GM18868 (cell line): ENCODE measurements around the gene TSPAN5.
"Not testable (repeated sequence)": the region's sequence is repeated elsewhere in the genome, so short reads cannot be mapped to it uniquely, and the experiment has no call there.

Experiments
- ATAC-seq: cut with Tn5 transposase; IDR thresholded peaks from one replicate; pipeline ENCODE4 v1.9.1; 2021; ENCODE audit warnings: mild to moderate bottlenecking, moderate library complexity; ENCODE audit not compliant: unreplicated experiment

TSPAN5 gene

DNA sequence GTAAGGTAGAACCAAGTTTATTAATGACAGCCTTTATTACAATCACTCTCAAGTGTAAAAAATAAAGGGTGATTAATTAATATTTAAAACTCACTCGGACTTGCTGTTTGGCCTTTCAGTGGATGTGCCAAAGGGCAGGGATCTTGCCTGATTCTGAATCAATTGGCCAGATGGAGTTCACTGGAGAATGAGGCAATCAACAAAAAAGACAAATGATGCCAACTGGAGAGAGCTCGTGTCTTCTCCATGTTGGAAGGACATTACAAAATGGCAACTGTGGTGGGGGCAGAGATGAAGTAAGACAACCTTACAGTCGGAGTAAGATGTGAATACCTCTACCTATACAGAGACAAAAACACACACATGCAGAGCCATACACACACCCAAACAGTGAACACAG, 188.0 kb downstream of the TSPAN5 start:
- ATAC-seq: no peak

DNA sequence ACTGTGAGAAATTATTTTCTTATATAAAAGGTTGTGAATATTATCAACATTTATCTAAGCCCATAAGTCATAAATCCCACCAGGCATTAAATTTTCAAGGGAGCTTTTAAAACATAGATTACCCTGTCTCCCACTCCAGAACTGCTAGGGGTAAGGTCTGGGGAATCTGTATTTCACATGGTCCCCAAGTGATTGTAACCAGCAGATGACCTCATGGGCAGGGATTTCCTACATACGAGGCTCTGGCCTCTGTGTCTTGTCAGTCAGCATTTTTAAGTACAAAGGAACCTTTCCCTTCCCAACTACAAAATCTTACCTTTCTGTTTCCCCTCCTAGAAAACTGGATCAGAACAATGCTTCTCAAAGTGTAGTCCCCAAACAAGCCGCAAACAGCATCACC, 188.6 kb downstream of the TSPAN5 start:
- ATAC-seq: no peak

DNA sequence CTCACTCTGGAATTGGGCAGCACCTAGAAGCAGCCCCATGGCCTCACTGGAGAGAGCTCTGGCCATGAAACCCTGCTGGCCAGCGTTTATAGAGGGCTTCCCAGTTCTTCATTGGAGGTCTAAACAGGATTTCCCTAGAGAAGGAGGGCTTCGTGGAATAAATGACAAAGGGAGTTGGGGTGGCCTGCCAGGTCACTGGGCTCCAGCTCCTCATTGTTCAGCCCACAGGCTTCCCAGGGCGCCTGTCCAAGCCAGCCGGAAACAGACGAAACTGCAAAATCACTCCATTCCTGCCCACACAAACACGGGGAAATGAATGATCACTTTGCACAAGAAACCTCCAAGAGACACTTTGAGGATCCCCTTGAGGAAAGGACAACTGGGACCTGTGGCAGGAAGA, 189.7 kb downstream of the TSPAN5 start:
- ATAC-seq: no peak

DNA sequence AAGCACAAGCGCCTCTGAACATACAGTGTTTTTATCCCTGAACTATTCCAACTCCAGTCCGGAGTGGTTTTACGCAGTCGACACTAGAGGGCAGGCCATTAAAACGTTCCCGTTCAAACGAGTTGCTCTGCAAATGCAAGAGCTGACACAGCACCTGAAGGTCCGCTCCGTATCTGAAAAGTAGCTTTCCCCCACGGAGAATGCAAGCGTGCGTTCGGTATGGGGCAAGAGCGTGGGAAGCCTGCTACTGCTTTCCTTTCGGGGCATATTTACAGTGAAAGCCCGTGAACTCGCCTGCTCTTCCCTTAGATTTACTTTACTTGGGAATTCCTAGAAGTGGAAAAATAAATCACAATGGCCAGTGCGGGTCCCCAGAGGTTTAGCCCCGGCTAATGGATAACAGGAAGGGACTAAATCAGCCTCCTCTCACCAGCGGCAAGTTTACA, 190.8 kb downstream of the TSPAN5 start:
- ATAC-seq: peak; percentile 99

DNA sequence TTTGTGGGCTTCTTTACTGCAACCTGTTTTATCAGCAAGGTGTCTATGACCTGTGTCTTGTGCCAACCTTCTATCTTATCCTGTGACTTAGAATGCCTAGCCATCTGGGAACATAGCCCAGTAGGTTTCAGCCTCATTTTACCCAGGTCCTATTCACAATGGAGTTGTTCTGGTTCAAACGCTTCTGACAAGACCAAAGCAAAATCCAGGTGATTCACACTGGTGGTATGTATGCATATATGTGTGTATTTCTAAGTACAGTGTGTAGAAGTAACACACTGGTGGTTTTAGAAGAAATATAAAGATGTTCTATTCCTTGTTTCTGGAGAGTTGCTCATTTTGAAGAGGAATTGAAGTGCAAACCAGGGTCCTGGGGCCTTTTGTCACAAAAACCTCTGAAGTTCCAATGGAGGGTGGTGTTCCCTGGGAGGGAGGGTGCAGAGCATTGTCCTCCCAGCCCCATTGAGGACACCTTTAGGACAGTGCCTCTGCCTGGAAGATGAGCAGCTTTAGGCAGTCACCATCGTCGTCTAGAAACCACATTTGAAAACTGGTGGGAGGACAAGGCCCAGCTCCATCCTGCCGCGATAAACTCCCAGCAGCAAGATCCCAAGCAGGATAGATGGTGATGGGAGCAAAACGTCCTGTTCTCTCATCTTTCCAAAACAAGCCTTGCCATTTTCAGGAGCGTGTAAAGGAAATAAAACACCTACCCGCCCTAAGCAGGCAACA, 191.4 kb downstream of the TSPAN5 start:
- no peak for ATAC-seq

DNA sequence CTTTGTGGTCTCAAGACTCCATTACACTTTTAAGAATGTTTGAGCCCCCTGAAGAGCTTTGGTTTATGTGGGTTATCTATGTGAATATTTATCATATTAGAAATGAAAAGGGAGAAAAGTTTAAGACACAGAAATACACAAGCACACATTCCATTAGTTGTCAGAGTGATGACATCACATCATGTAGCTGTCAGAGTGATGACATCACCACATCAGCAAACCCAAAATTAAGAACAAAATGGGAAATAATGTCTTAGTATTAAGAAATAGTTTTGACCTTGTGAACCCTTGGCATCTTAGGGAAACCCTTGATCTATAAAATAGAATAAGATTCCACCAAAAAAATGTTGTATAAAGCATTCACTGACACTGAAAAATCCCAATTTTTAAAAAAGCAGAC, 195.9 kb downstream of the TSPAN5 start:
- ATAC-seq: no peak

DNA sequence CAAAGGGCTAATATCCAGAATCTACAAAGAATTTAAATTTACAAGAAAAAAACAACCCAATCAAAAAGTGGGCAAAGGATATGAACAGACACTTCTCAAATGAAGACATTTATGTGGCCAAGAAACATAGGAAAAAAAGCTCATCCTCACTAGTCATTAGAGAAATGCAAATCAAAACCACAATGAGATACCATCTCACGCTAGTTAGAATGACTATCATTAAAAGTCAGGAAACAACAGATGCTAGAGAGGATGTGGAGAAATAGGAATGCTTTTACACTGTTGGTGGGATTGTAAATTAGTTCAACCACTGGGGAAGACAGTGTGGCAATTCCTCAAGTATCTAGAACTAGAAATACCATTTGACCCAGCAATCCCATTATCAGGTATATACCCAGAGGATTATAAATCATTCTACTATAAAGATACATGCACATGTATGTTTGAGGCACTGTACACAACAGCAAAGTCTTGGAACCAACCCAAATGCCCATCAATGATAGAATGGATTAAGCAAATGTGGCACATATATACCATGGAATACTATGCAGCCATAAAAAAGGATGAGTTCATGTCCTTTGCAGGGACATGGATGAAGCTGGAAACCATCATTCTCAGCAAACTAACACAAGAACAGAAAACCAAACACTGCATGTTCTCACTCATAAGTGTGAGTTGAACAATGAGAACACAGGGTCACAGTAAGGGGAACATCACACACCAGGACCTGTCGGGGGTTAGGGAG, 197.1 kb downstream of the TSPAN5 start:
- not testable (repeated sequence) for ATAC-seq

DNA sequence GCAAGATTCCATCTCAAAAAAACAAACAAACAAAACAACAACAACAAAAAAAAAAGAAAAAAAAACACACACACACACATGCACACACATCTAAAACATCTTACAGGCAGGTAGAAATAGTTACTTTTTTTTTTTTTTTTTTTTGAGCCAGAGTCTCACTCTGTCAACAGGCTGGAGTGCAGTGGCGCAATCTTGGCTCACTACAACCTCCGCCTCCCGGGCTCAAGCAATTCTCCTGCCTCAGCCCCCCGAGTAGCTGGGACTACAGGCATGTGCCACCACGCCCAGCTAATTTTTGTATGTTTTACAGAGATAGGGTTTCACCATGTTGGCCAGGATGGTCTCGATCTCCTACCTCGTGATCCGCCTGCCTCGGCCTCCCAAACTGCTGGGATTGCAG, 201.0 kb downstream of the TSPAN5 start:
- ATAC-seq: not testable (repeated sequence)

DNA sequence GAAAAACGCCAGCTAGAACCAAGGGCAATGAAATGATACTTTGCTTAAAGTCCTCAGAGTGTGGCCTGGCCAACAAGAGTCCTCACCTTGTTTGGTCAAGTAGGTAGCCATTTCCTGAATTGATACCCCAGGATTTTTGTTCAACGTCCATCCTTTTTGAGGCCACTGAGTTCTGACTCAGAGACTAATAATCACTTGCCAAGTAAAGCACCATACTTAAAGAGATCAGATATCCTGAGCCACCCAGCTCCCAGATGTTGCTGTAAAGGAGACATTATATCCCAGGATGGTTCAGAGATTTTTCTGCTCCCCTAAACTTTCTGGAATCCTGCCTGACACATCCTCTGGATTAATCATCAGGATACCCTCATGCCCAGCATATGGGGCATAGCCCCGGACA, 206.3 kb downstream of the TSPAN5 start:
- ATAC-seq: no peak

DNA sequence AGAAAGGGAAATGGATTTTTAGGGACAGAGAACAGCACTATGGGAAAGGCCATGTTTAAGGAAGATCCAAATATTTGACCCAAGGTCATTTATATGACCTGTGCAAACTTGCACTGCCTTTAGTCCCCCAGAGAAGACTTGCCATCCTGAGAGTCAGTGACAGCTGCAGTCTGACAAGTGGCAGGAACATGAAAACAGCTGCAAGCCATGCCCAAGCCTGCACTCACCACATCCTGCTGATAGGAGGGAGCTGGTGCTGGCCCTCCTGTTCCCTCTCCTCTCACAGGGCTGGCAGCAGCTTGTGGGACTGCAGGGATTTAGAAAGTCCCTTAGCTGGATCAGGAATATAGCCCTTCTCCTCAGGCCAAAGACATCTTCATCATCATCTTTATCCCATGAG, 209.5 kb downstream of the TSPAN5 start:
- ATAC-seq: no peak

DNA sequence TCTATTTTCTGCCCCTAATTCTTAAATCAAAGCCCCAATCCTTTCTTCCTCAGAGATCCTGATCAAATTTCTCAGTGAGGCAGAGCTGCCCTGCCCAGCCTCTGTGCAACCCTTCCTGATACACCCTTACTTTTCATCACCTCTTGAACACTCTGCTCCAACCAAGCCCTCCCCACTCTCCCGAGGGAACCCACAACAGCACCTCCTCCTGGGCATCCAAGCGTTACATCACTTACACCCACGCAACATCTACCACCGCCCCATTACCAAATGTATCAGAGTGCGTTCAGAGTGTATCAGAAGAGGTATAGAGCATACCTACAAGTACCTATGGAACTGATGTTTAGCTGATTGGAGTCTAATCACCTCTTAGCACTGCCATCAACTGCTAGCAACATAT, 210.8 kb downstream of the TSPAN5 start:
- peak; percentile 24 for ATAC-seq

DNA sequence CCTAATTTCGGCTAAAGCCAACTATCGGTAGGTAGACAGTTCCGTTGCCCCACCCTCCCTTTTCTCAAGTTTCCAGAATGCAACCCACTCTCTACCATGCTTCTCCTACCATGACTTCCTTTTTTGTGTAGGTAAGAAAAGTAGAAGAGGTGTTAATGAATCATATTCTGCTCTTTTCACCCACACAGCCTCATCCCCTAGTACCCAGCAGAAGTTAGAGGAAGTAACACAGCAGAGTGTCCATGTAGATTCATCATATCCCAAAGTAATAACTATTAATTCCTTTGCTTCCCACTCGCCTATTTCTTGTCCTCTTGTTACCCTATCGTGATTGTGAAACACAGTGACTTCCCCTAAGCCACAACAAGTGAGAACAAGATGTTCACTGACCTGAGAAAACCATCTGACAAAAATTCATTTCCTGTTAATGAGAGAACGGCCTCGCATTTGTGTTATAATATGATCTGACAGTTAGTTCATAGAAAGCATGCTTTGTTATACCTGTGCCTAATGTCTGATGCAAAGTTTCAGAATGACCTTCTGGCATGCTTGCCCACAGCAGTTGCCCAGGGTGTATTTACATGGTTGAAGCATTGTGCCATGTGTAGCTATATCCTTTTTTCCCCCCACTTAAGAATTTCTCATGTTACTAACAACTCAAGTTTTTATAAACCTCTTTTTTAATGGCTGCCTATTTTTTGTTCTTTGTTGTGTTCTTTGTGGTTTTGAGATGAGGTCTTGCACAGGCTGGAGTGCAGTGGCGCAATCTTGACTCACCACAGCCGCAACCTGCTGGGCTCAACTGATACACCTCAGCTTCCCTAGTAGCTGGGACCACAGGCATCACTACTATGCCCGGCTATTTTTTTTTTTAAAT, 211.7 kb downstream of the TSPAN5 start:
- ATAC-seq: peak; percentile 80

DNA sequence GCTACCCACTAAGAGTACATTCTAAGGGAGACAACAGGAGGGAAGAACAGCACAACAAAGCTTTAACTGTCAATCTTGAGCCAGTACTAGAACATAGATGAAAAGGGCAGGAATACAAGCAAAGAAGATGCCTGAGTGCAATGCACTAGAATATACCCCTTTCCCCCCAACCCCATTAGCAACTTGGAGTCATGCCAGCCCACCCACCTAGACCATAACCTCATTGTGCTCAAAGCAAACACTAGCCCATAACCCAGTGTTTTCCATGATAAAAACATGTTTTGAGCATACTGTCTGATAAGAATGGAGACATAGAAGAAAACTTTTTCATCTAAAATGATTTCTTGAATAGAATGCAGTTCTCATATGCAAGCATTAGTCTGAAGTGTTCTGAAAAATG, 214.0 kb downstream of the TSPAN5 start:
- no peak for ATAC-seq

DNA sequence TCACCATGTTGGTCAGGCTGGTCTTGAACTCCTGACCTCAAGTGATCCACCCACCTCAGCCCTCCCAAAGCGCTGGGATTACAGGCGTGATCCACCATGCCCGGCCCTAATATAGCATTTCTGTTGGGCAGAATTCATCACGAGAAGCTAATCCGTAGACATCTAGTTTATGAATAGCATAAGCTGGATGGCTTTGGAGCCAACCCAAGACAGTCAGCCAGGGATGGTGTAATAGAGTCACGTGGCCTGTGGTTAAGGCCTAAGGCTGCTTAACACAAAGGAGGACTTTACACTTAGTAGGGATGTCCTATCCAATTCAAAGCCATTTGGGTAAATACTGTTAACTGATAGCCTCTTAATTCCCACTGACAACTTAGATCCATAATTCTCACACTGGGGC, 223.6 kb downstream of the TSPAN5 start:
- no peak for ATAC-seq

DNA sequence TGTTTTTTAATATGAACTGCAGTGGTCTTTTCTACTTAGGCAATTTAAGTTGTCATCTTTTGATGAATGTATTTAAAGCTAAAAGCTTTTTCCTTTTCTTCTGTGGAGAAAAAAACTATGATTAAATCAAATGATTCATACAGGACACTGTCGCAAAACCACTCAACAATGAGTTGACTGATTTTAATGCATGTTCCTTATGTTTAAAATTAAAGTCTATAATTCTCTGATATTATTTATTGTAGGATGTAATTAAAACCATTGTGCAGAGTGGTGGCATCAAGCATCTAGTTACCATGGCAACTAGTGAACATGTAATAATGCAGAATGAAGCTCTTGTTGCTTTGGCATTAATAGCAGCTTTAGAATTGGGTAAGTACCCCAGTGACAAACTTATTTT, 224.7 kb downstream of the TSPAN5 start:
- no peak for ATAC-seq

DNA sequence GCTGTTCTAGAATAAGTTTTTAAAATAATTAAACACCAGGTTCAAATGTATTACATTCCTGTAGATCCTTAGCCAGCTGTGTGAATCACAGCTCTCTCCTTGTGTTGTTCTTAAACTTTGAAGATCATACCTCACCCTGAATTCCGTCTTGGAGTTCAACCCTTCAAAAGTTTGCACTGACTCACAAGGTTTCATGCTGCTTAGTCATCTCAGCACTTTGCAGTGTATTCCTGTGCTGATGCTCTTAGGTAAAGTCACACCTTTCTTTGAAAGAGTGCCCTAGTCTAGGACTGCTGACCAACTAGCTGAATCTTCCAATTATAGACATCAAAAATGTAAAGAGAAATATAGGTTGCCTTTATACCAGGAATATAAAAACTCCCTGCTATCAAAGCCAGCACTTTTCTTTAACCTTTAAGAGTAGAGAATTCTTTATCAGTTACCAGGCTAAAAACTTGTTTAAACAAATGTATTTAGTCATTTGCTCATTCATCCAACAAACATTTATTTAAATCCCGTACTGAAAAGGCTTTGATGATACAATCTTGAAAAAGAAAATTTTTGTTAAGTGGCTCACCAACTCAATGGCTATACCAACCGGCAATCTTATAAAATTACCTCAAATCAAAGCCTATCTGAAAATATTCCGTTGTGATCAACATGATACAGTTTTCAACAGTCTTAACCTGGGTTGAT, 227.6 kb downstream of the TSPAN5 start:
- peak; percentile 70 for ATAC-seq

DNA sequence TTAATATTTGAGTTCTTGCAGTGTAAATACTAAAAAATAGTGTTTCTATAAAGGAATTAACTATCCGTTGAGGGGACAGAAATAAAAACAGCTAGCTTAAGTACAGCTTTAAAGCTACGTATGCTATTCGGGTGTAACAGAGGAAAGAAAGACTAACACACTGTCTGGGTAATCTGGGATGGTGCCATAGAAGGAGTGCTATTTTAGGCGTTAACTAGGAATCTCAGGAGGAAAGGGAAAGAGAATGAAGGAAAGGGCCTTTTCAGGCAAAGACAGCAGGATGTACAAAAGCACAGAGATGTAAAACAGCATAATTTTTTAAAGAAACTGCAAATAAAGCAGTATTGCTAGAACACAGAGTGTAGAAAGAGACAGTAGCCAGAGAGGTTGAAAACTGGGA, 235.4 kb downstream of the TSPAN5 start:
- ATAC-seq: no peak

DNA sequence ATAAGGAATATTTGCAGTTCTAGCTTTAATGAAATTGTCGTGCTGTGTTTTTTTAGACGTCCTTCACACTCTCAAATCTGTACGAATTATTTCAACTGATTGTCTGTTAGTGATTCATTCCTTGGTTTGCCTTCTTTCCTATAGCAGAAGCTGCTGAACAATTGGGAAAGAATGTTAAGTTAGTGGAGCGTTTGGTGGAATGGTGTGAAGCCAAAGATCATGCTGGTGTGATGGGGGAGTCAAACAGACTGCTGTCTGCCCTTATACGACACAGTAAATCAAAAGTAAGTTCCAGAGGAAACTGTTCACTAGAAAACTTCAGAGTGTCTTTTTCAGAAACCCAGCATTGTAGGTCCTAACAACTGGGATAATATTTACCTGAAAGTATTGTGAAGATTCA, 237.3 kb downstream of the TSPAN5 start:
- ATAC-seq: no peak
